Measurements from ENCODE around the gene PIGU.

The PIGU gene

DNA sequence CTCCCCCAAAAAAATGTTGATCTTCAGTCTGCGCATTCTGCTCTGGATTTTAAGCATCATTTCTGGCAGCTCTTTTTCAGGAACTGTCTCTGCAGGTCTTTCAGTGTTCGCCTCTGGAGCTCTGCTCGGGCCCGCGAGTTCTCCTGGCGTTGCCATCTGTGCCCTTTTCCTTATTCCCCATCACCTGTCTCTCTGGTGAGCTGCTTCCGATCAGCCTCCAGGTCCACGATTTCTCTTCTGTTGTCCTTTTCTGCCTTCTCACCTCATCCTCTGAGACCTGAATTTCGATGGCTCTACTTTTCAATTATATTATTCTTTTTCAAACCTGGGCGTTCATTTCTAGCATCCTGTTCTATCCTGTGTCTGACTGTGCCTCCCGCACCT is 119.0 kb downstream of the PIGU start:
- DNase-seq (ENCODE audit: low read depth), result no peak

- no peak for DNase-seq (ENCODE audit: low read depth)
Observed at GRCh38 chr20:34553366-34553867, 123.5 kb downstream of the PIGU start.

GRCh38 chr20:34552569-34552968 is 124.3 kb downstream of the PIGU start:
- no peak for DNase-seq (ENCODE audit: low read depth)

- no peak for DNase-seq (ENCODE audit: low read depth)
Observed at GRCh38 chr20:34549929-34550305, 127.0 kb downstream of the PIGU start.

DNA sequence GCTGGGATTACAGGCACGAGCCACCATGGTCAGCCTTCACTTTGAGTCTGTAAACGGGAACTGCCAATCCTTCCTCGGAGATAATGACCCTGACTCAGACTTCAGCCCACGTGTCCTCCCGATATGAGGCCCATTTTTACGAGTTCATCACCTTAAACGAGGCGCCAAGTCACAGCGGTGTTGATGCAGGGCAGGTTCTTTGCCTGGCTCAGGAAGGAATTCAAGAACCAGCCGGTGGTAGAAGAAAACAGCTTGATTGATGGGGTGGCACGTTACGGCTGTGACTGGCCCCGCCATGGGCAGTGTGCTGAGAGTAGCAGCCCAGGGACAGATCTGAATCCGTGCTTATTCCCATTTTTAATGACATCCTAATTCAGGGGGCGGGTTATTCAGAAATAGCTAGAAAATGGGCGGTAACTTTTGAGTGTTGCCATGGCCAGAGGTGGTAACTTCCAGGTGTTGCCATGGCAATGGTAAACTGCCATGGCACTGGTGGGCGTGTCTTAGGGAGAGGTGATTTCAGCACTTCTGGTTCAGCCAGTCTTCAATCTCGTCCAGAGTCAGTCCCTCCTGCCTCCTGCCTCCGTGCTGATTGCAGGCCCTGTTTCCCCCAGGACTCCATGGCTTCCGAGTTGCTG is 127.5 kb downstream of the PIGU start:
- DNase-seq (ENCODE audit: low read depth), result no peak

- DNase-seq (ENCODE audit: low read depth), result no peak
Observed at GRCh38 chr20:34547844-34548613, 128.9 kb downstream of the PIGU start.

GRCh38 chr20:34546751-34547181 is 130.1 kb downstream of the PIGU start:
- DNase-seq (ENCODE audit: low read depth), result no peak

DNA sequence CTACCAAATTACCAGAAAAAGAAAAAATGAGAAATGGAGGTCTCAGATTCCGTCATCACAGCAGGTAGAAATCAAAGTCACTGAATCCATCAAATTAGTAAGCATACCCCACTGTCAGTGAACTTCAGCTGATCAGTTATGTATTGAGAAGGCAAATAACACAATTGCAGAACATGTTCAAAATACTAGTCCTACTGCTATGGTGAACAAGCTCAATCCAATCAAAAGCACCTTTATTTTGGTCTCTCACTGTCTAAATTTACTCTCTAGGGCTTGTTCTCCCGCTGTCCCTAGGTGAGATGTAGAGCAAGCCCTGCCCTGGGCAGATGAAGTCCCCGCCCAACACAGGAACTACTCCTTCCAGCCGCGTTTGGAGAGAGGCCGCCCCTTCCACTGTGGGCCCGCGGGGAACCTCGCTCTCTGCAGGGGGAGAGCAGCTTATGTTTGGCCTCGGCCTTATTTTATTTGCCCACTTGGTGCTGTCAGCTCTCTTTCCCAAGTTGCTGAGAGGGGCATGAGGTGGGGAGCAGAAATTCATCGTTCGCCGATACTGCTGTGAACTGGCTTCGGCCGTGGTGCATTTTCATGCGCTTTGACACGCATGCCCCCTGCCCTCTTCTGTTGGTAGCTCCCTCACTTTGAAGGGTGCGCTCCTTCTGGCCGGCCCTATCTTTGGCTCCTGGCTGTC is 132.6 kb downstream of the PIGU start:
- DNase-seq (ENCODE audit: low read depth), result no peak

- DNase-seq (ENCODE audit: low read depth), result no peak
Observed at GRCh38 chr20:34543463-34544056, 133.3 kb downstream of the PIGU start.

DNA sequence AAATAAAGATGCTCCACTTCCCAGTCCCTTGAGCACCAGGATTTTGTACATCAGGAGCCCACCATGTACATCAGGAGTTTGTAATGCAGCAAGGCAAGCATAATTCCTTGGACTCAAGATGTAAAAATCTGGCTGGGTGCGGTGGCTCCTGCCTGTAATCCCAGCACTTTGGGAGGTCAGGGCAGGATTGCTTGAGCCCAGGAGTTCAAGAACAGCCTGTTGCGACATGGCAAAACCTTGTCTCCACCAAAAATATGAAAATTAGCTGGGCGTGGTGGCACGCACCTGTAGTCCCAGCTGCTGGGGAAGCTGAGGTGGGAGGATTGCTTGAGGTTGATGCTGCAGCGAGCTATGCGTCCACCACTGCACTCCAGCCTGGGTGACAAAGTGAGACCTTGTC is 134.5 kb downstream of the PIGU start:
- DNase-seq (ENCODE audit: low read depth), result no peak

DNA sequence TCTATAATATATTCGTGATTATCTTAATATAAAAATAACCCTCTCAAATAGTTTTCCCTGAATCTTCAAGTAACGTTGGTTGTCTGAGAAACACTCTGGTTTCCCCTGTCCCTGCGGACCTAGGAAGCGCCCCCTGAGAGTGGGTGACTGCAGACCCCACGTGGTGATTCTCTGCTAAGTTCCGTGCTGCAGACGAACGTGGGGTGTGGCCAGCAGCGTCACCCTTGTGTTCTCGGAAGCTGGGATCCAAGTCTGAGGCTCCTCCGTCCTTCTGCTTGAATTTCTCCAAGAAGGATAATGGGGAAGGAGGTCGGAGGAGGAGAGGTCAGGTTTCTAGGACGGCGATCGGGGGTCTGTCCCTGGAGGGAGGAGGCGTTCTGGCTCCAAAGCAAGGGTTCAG is 135.0 kb downstream of the PIGU start:
- DNase-seq (ENCODE audit: low read depth), result no peak

DNA sequence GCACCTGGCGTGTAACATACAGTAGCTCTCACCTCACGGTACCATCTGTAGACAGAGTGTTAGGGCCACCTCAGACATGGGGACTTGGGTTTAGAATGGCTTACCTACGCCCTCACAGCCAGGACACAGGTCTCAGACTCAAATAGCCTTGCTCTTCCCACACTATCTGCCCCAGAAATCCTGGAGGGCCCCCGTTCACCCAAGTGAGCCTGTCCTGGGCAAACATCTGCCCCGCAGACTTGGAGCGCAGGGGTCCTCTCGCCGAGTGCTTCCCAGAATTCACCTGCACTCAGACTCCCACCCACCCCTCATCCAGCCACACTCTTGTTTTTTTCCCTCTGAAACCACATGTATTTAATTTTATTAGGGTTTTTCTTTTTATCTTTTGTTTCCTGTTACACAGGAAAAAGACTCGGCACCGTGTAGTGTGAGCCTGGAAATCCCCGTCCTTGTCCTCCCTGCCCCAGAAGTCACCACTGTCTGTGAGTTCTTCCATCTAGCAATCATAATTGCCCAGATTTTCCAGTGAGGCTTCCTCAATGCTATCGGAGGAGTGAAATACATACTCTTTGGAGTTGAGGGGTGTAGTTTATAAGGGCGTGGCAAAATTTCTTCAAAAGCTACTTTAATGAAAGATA is 135.5 kb downstream of the PIGU start:
- no peak for DNase-seq (ENCODE audit: low read depth)

DNA sequence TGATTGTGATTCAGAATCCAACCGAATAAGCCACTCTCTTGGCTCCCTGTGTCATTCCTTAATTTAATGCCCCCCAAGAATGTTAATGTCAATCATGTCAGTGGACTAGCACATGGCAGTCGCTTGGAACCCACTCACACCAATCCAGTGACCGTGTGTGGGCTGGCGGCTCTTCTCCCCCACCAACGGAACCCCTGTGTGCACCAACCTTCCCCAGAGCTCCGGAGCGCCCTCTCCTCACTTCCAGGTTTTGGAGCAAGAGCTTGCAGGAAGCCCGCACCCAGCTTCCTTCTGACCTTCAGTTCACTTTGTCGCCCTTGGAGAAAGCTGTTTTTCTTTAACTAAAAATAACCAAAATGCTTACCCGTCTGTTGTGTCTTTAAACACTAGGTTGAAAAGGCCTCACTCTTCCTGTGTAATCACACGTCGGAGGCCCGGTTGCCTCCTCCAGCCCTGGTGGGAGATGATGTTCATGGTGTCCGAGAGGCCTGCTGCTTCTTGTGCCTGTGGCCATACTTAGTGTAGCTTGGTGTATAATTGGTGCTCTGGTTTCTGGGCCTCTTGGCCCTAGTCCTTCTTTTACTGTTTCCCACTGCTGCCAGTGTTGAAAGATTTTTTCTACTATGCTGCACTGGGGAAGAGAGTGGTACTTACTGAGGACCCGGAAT is 136.2 kb downstream of the PIGU start:
- no peak for DNase-seq (ENCODE audit: low read depth)

GRCh38 chr20:34539756-34540155 is 137.1 kb downstream of the PIGU start:
- DNase-seq (ENCODE audit: low read depth), result no peak

- no peak for DNase-seq (ENCODE audit: low read depth)
Observed at GRCh38 chr20:34538671-34539123, 138.2 kb downstream of the PIGU start.

DNA sequence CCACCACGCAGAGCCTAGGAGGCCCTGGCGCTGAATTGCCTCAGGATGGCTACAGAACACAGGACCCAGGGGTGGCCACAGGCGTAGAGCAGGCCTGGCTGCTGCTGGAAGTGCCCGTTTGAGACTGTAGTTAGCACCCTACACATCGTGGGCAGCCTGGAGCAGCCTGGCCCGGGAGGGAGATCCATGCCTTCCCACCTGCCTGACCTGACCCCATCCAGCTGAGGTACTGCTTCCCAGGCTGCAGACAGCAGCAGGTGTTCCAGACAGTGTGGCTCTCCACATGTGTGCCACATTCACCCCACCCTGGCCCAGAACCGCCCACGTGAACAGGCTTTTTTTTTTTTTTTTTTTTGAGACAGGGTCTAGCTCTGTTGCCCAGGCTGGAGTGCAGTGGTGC is 139.2 kb downstream of the PIGU start:
- DNase-seq (ENCODE audit: low read depth), result no peak

GRCh38 chr20:34536798-34537394 is 140.0 kb downstream of the PIGU start:
- DNase-seq (ENCODE audit: low read depth), result no peak

DNA sequence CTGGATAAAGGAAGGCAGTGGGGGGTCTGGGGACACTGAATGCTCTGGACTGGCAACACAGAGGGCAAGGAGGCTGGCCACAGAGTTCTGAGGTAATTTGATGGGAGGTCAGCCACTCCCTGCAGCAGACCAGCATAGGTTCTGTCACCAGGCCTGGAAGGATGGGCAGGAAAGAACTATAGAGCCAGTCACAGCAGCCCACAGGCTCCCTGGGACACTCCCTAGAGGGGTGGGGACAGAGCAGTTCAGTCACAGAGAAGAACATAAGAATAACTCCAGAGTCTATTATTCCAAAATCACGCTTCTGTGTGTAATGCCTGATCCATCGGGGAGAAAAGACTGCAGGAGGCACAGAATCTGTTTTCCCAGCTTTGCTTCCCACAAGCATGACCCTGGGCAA is 141.0 kb downstream of the PIGU start:
- no peak for DNase-seq (ENCODE audit: low read depth)

DNA sequence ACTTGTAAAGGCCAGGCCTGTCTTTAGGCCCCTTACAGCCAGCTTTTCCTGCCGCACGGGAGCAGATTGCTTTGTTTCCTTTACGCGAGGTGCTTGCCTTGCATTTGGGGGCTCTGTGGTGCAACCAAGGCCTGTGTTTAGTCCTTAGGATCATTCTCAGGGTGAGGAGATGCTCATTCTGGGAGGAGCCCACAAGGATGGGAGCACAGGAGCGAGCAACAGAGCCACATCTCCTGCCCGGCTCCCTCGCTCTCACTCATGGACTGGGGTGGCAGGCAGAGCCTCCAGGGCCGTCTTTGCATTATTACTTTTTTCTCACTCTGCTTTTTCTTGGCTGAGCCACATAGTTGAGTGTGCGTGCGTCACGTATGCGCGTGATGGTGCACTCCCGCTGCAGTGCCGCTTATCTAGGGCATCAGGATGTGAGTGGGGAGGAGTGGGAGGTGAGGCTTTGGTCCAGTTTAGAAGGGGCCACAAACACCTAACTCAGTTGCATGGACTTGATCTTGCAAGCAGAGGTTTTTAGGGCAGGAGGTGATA is 141.5 kb downstream of the PIGU start:
- DNase-seq (ENCODE audit: low read depth), result no peak

DNA sequence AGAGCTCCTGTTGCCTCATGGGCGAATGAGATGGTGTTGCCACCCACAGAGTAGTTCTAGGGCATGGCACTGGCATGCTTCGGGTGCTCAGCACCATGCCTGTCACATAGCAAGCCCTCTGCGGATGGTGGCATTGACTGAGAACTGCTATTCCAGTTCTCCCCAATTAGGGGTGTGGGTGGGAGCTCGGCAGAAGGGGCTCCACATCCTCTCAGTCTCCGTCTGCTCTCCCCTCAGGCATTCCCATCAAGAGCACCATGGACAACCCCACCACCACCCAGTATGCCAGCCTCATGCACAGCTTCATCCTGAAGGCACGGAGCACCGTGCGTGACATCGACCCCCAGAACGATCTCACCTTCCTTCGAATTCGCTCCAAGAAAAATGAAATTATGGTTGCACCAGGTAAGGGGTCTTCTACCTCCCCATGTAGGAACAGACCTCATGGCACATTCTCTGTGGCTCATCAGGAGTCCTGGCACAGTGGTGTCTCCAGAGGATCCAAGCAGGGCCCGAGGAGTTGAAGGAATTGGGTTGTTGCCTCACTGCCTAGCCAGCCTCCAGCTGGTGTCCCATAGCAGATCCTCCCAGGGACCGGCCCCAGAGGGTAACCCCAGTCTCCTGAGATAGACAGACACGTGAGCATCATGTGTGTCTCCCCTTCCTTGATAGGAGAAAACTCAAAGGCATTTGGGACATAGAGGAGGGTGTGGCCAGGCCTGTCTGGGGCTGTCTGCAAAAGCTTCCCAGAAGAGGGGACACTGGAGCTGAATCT is 142.3 kb downstream of the PIGU start:
- no peak for DNase-seq (ENCODE audit: low read depth)

Measured in stimulated activated CD8-positive, alpha-beta memory T cell treated with anti-CD3 and anti-CD28 coated beads, Interleukin-12 subunit alpha, Interleukin-12 subunit beta, amount 100 ng/mL, for 4 hours (primary cell).